Breast epithelium (tissue), 4 donors: Measurements from ENCODE around the gene MYO9B. TPM values are rescaled to one million over a fixed set of nuclear protein-coding genes. Genes with fewer than 3 reads are reported as not detected.
"Not testable (repeated sequence)": the region's sequence is repeated elsewhere in the genome, so short reads cannot be mapped to it uniquely, and the experiment has no call there.

Source experiments
- DNase-seq, 2 donors: peaks; one replicate each; pipeline ENCODE4 v3.0.0-alpha.2; 2019; ENCODE audit warnings: low spot score in 2 of 2
- H3K27ac ChIP-seq, 2 donors: fragments of 200-600 bp; sonication (generic) in 1 of 2; one replicate each; pipeline ENCODE4 v1.5.1; 2016 to 2019; ENCODE audit warnings: mild to moderate bottlenecking in 1 of 2
- H3K27me3 ChIP-seq, 2 donors: fragments of 200-600 bp; sonication (generic) in 1 of 2; one replicate each; pipeline versions ENCODE4 v1.5.1 to v1.6.0; 2017 to 2019; ENCODE audit warnings: control low read depth in 1 of 2, mild to moderate bottlenecking in 1 of 2
- H3K36me3 ChIP-seq: fragments of 200-600 bp; one replicate; pipeline ENCODE4 v1.5.1; 2019
- H3K4me1 ChIP-seq, 2 donors: fragments of 200-600 bp; sonication (generic); one replicate each; pipeline ENCODE4 v1.5.1; 2016 to 2019; ENCODE audit warnings: control low read depth in 1 of 2
- H3K4me3 ChIP-seq, 3 donors: fragments of 200-600 bp; sonication (generic); 1 replicate in 2 of 3; 2 replicates in 1 of 3; pipeline ENCODE4 v1.5.1; 2016 to 2019; ENCODE audit warnings: mild to moderate bottlenecking in 3 of 3, moderate library complexity in 2 of 3
- H3K9me3 ChIP-seq, 2 donors: fragments of 200-600 bp; sonication (generic) in 1 of 2; one replicate each; pipeline ENCODE4 v1.5.1; 2016 to 2019; ENCODE audit warnings: control low read depth in 1 of 2
- CTCF ChIP-seq, 3 donors: fragments of 450-650 bp; IDR thresholded peaks; one replicate each; pipeline ENCODE4 v1.5.1; 2016 to 2017; ENCODE audit warnings: antibody characterized with exemption in 3 of 3, mild to moderate bottlenecking in 3 of 3, moderate library complexity in 3 of 3
- POLR2A ChIP-seq: fragments of 450-650 bp; IDR thresholded peaks from one replicate; pipeline ENCODE4 v1.6.1; 2016; ENCODE audit warnings: antibody characterized with exemption, mild to moderate bottlenecking, moderate library complexity
- POLR2AphosphoS5 ChIP-seq, 3 donors: sonication (generic); formaldehyde crosslinking; IDR thresholded peaks; one replicate each; pipeline ENCODE4 v1.6.1; 2017; ENCODE audit warnings: antibody characterized with exemption in 3 of 3
- intact Hi-C: fragments of 100-400 bp; cut with DNase I; formaldehyde crosslinking; loops from one replicate; pipeline ENCODE4 v1.15.1; 2023; ENCODE audit warnings: low total_unique reads
- total RNA-seq, 3 donors: library from RNA; depleted of rRNA; stranded (reverse); fragments of >200 nt; gene quantifications; one replicate each; pipeline ENCODE4 v1.1.0, GENCODE V29; 2016

Gene MYO9B
- total RNA-seq, 3 donors from 2014 or later = 76.0 to 79.5 (median 77.4) TPM

GRCh38 chr19:17098326-17098725 is 22.7 kb downstream of the MYO9B start:
- Histone ChIP-seq H3K4me1 (no peaks in the 10 kb centered on the region), H3K4me3 (no peak overlapping the region), H3K36me3 (no peaks in the 10 kb centered on the region), H3K27ac (no peak overlapping the region), H3K9me3 (no peaks in the 10 kb centered on the region), H3K27me3 (no peaks in the 10 kb centered on the region)
- TF ChIP-seq POLR2AphosphoS5 (IDR thresholded peaks at IDR 0.05) (no peak), CTCF (IDR thresholded peaks at IDR 0.05) (no peak)
- DNase-seq = no peak
- intact Hi-C loops = no loop called here

- no peaks in the 10 kb centered on the region for H3K9me3 ChIP-seq
- no peaks in the 10 kb centered on the region for H3K4me1 ChIP-seq
- no peaks in the 10 kb centered on the region for H3K27me3 ChIP-seq
- no peaks in the 10 kb centered on the region for H3K36me3 ChIP-seq
- no peak for DNase-seq
- no peak for TF ChIP-seq CTCF (IDR thresholded peaks at IDR 0.05)
- TF ChIP-seq POLR2A = no peak
- TF ChIP-seq POLR2AphosphoS5 (IDR thresholded peaks at IDR 0.05) = no peak
- intact Hi-C loops = no loop called here
- no peak overlapping the region for H3K4me3 ChIP-seq
- H3K27ac ChIP-seq = no peak overlapping the region
Measured at GRCh38 chr19:17101686-17102628, 26.4 kb downstream of the MYO9B start.

DNA sequence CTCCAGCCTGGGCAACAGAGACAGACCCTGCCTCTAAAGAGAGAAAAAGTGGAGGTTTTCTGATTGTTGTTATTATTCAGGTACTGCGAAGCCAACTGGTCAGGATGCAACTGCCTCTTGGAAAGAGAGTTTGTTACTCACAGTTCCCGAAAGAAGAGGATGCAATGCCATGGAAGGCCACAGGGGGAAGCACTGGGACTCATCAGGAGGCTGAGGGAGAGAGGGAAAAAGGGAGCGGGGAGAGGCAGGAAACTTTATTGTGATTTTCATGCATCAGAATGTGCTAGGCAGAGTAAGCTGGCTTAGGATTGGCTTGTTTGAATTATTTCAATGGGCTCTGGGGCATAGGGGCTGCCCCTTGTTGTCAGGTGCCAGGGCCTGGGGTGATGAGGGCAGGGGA is 27.6 kb downstream of the MYO9B start:
- no peak for DNase-seq
- Histone ChIP-seq H3K27ac (no peak overlapping the region), H3K4me1 (peaks cover 6 to 7% of the 10 kb centered on the region in 2 donors), H3K9me3 (no peaks in the 10 kb centered on the region), H3K36me3 (no peaks in the 10 kb centered on the region), H3K27me3 (no peaks in the 10 kb centered on the region), H3K4me3 (no peak overlapping the region)
- TF ChIP-seq POLR2A (no peak), CTCF (IDR thresholded peaks at IDR 0.05) (peak in 1 of 3 donors; percentile 13)
- intact Hi-C loops = no loop called here

DNA sequence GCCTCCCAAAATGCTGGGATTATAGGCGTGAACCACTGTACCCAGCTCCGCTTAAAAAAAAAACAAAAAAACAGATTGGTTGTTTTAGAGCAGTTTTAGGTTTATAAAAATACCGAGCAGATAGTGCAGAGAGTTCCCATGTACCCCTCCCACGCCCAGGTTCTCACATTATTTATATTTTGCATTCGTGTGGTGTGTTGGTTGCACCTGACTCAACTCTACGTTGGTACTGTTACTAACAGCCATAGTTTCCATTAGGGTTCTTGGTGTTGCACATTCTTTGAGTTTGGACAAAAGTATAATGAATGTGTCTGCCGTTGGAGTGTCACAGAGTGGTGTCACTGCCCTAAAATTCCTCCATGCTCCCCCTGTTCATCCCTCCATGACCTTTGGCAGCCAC is 29.1 kb downstream of the MYO9B start:
- Histone ChIP-seq H3K4me1 (peaks cover 7 to 10% of the 10 kb centered on the region in 2 donors), H3K36me3 (no peaks in the 10 kb centered on the region), H3K9me3 (no peaks in the 10 kb centered on the region), H3K27ac (no peak overlapping the region), H3K27me3 (no peaks in the 10 kb centered on the region), H3K4me3 (no peak overlapping the region)
- TF ChIP-seq POLR2A (no peak), CTCF (IDR thresholded peaks at IDR 0.05) (no peak), POLR2AphosphoS5 (IDR thresholded peaks at IDR 0.05) (no peak)
- intact Hi-C loops = no loop called here
- no peak for DNase-seq

DNA sequence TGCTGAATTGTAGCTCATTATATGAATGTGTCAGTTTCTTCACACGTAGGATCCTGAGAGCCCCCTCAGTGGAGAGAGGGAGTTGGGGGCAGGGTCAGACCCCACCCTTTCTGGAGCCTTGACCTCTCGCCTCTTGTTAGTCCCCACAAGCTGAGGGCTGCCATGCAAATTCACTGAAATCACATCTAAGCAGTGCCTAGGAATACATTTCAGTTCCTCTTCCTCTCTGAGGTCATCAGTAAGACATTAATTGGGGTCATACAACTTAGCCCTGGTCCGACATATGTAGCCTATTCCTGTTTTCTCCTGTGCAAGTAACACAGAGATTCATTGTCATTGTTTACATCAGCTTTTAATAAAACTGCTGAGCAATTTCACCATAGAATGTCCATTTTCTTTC is 30.0 kb downstream of the MYO9B start:
- no peak for DNase-seq
- peaks cover 7 to 10% of the 10 kb centered on the region in 2 donors for H3K4me1 ChIP-seq
- H3K27me3 ChIP-seq = no peaks in the 10 kb centered on the region
- no peak overlapping the region for H3K4me3 ChIP-seq
- TF ChIP-seq CTCF (IDR thresholded peaks at IDR 0.05) (no peak), POLR2AphosphoS5 (IDR thresholded peaks at IDR 0.05) (no peak), POLR2A (no peak)
- no peaks in the 10 kb centered on the region for H3K36me3 ChIP-seq
- intact Hi-C loops = no loop called here
- H3K9me3 ChIP-seq = no peaks in the 10 kb centered on the region
- no peak overlapping the region for H3K27ac ChIP-seq

DNA sequence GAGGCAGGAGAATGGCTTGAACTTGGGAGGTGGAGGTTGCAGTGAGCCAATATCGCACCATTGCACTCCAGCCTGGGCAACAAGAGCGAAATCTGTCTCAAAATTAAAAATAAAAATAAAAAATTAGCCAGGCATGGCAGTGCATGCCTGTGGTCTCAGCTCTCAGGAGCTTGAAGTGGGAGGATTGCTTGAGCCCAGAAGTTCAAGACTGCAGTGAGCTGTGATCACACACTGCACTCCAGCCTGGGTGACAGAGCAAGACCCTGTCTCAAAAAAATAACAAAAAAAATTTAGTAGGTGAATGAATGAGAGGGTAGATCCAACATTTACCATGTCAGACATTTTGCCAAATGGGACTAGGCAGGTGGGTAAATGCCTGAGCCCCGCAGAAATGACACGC is 31.4 kb downstream of the MYO9B start:
- H3K4me3 ChIP-seq, DNase-seq, H3K36me3 ChIP-seq, H3K9me3 ChIP-seq, H3K27me3 ChIP-seq, intact Hi-C loops: not testable (repeated sequence)
- Histone ChIP-seq H3K27ac (peak overlapping the region; percentile 87 to 91), H3K4me1 (peaks cover 7 to 10% of the 10 kb centered on the region in 2 donors)
